MM.1S (cell line): Measurements from ENCODE around the gene TPM4.
"Not testable (repeated sequence)": the region's sequence is repeated elsewhere in the genome, so short reads cannot be mapped to it uniquely, and the experiment has no call there.

Source experiments
- DNase-seq: peaks from one replicate; pipeline ENCODE4 v3.0.0-alpha.2; 2015
- H2AFZ ChIP-seq: fragments of 300-600 bp; sonication (generic); 2 replicates; pipeline ENCODE4 v1.6.0; 2016; ENCODE audit warnings: antibody characterized with exemption, low read length
- H3F3A ChIP-seq: fragments of 300-600 bp; sonication (generic); 2 replicates; pipeline ENCODE4 v1.6.1; 2016; ENCODE audit warnings: mild to moderate bottlenecking, antibody characterized with exemption, low read length, moderate library complexity, mixed read lengths; ENCODE audit not compliant: insufficient read depth
- H3K27ac ChIP-seq: fragments of 300-600 bp; sonication (generic); 2 replicates; pipeline ENCODE4 v1.5.1; 2016; ENCODE audit warnings: mild to moderate bottlenecking, low read length
- H3K27me3 ChIP-seq: fragments of 300-600 bp; sonication (generic); replicated peaks from 2 replicates; pipeline ENCODE4 v1.6.0; 2016; ENCODE audit warnings: low read length; ENCODE audit not compliant: insufficient read depth
- H3K36me3 ChIP-seq: fragments of 300-600 bp; sonication (generic); replicated peaks from 2 replicates; pipeline ENCODE4 v1.6.1; 2016; ENCODE audit warnings: mild to moderate bottlenecking, low read length, mixed read lengths; ENCODE audit not compliant: insufficient read depth
- H3K4me1 ChIP-seq: fragments of 300-600 bp; sonication (generic); 2 replicates; pipeline ENCODE4 v1.6.1; 2016; ENCODE audit warnings: low read length, mixed read lengths
- H3K4me2 ChIP-seq: fragments of 300-600 bp; sonication (generic); 2 replicates; pipeline ENCODE4 v1.6.0; 2016; ENCODE audit warnings: low read depth, low read length
- H3K4me3 ChIP-seq: fragments of 300-600 bp; sonication (generic); 2 replicates; pipeline ENCODE4 v1.5.1; 2016; ENCODE audit warnings: low read length, mixed read lengths
- H3K79me2 ChIP-seq: fragments of 300-600 bp; sonication (generic); 2 replicates; pipeline ENCODE4 v1.6.1; 2016; ENCODE audit warnings: mixed run types, low read length, mixed read lengths
- H3K9ac ChIP-seq: fragments of 300-600 bp; sonication (generic); 2 replicates; pipeline ENCODE4 v1.6.1; 2016; ENCODE audit warnings: low read length, mixed read lengths
- H3K9me2 ChIP-seq: fragments of 300-600 bp; sonication (generic); replicated peaks from 2 replicates; pipeline ENCODE4 v1.6.1; 2016; ENCODE audit warnings: mild to moderate bottlenecking, low read length, mixed read lengths; ENCODE audit not compliant: insufficient read depth
- H3K9me3 ChIP-seq: fragments of 300-600 bp; sonication (generic); replicated peaks from 2 replicates; pipeline ENCODE4 v1.6.1; 2016; ENCODE audit warnings: mild to moderate bottlenecking, low read length, mixed read lengths; ENCODE audit not compliant: insufficient read depth
- H4K20me1 ChIP-seq: fragments of 300-600 bp; sonication (generic); 2 replicates; pipeline ENCODE4 v1.6.1; 2016; ENCODE audit warnings: mild to moderate bottlenecking, low read length, moderate library complexity, mixed read lengths; ENCODE audit not compliant: insufficient read depth
- CTCF ChIP-seq: fragments of 300-600 bp; sonication (generic); IDR thresholded peaks from 2 replicates; pipeline ENCODE4 v1.5.1; 2016; ENCODE audit warnings: antibody characterized with exemption, low read length, mixed read lengths
- EZH2 ChIP-seq: fragments of 300-600 bp; sonication (generic); optimal IDR thresholded peaks from 2 replicates; pipeline ENCODE3; 2017; ENCODE audit warnings: low read depth, mild to moderate bottlenecking, antibody characterized with exemption, low read length, mixed read lengths
- EZH2phosphoT487 ChIP-seq: fragments of 300-600 bp; sonication (generic); IDR thresholded peaks from 2 replicates; pipeline ENCODE4 v1.6.1; 2018; ENCODE audit warnings: antibody characterized with exemption, low read length

Gene TPM4

GRCh38 chr19:16096280-16096855 is 20.1 kb downstream of the TPM4 start:
- Histone ChIP-seq H3K9me3 (no peaks in the 10 kb centered on the region), H3K79me2 (peaks cover 52% of the 10 kb centered on the region), H3K27ac (no peak overlapping the region), H3K9me2 (no peaks in the 10 kb centered on the region), H3K4me2 (no peak overlapping the region), H3K9ac (no peak overlapping the region), H3K27me3 (no peaks in the 10 kb centered on the region), H3K36me3 (peaks cover 42% of the 10 kb centered on the region), H2AFZ (no peak overlapping the region), H3F3A (peaks cover 12% of the 10 kb centered on the region), H3K4me1 (no peaks in the 10 kb centered on the region), H3K4me3 (no peak overlapping the region), H4K20me1 (no peaks in the 10 kb centered on the region)
- no peak for DNase-seq
- TF ChIP-seq CTCF (no peak), EZH2phosphoT487 (no peak), EZH2 (no peak)

GRCh38 chr19:16098416-16098768 is 22.1 kb downstream of the TPM4 start:
- H3F3A ChIP-seq, result peaks cover 20% of the 10 kb centered on the region
- TF ChIP-seq CTCF (no peak), EZH2phosphoT487 (no peak), EZH2 (no peak)
- H3K79me2 ChIP-seq, result peaks cover 37% of the 10 kb centered on the region
- H3K27ac ChIP-seq, result no peak overlapping the region
- no peaks in the 10 kb centered on the region for H3K4me1 ChIP-seq
- H4K20me1 ChIP-seq, result no peaks in the 10 kb centered on the region
- peaks cover 34% of the 10 kb centered on the region for H3K36me3 ChIP-seq
- no peak for DNase-seq
- no peak overlapping the region for H3K4me2 ChIP-seq
- no peaks in the 10 kb centered on the region for H3K9me2 ChIP-seq
- no peak overlapping the region for H3K4me3 ChIP-seq
- H3K9me3 ChIP-seq, result no peaks in the 10 kb centered on the region
- H3K27me3 ChIP-seq, result no peaks in the 10 kb centered on the region
- no peak overlapping the region for H2AFZ ChIP-seq
- no peak overlapping the region for H3K9ac ChIP-seq

- Histone ChIP-seq H2AFZ (no peak overlapping the region), H3K9ac (no peak overlapping the region), H3K9me2 (no peaks in the 10 kb centered on the region), H3K79me2 (peaks cover 32% of the 10 kb centered on the region), H4K20me1 (no peaks in the 10 kb centered on the region), H3K27ac (no peak overlapping the region), H3K4me2 (no peak overlapping the region), H3F3A (peaks cover 25% of the 10 kb centered on the region), H3K36me3 (peaks cover 30% of the 10 kb centered on the region), H3K4me1 (no peaks in the 10 kb centered on the region), H3K4me3 (no peak overlapping the region), H3K9me3 (no peaks in the 10 kb centered on the region), H3K27me3 (no peaks in the 10 kb centered on the region)
- no peak for TF ChIP-seq EZH2
- TF ChIP-seq CTCF, result no peak
- no peak for TF ChIP-seq EZH2phosphoT487
- no peak for DNase-seq
Observed at GRCh38 chr19:16098821-16099220, 22.5 kb downstream of the TPM4 start.

- H3F3A ChIP-seq, result peaks cover 25% of the 10 kb centered on the region
- H4K20me1 ChIP-seq, result not testable (repeated sequence)
Observed at GRCh38 chr19:16099314-16099965, 23.1 kb downstream of the TPM4 start.

More at GRCh38 chr19:16099314-16099965, 23.1 kb downstream of the TPM4 start:
- not testable (repeated sequence) for H3K4me2 ChIP-seq, H3K9me3 ChIP-seq, DNase-seq, H3K9ac ChIP-seq, H3K27me3 ChIP-seq, H3K27ac ChIP-seq, H3K9me2 ChIP-seq, H2AFZ ChIP-seq, H3K4me1 ChIP-seq, H3K4me3 ChIP-seq
- Histone ChIP-seq H3K36me3 (peaks cover 29% of the 10 kb centered on the region), H3K79me2 (peaks cover 31% of the 10 kb centered on the region)
